NCI-H2029 treated with DMSO at 0.1 percent for 48 hours (cell line): ENCODE data around the gene WFDC9.
"Not testable (repeated sequence)": the region's sequence is repeated elsewhere in the genome, so short reads cannot be mapped to it uniquely, and the experiment has no call there.

Experiments
- DNase-seq: peaks from one replicate; lab custom pipeline; 2025; lab: John Stamatoyannopoulos, UW

WFDC9 gene

DNA sequence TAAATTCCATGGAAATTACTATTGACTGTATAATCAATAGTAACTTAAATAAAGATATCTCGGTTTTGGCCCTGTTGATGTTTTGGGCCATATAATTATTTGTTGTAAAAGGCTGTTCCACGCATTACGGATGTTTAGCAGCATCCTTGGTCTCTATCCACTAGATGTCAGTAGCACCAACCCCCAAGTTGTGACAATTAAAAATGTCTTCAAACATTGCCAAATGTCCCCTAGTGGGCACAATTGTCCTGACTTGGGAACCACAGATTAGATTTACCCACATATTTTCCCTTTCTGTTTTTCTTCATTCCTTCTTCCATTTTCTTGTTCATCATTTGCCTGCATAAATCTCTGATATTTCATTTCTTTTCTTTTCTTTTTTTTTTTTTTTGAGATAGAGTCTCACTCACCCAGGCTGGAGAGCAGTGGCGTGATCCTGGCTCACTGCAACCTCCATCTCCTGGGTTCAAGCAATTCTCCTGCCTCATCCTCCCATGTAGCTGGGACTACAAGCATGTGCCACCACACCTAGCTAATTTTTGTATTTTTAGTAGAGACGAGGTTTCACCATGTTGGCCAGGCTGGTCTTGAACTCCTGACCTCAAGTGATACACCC lies 38.4 kb downstream of the WFDC9 start:
- DNase-seq = no peak

DNA sequence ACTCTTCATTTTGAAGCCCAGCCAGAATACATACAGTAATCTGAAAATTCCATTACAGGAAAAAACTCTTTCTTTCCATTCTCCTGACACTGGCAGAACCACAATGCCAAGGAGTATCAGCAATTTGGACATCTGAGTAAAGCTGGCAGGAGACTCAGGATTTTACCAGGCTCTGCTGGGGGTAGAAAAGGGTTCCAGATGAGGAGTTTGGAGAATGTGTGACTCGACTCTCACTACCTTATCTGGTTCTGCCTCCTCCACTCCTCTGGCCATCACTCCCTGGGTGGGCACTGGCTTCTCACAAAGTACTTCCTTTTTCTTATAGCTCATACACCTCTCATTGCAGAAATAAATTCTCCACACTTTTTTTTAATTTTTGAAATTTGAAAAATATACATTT lies 41.4 kb downstream of the WFDC9 start:
- no peak for DNase-seq

GRCh38 chr20:45588800-45589199 lies 42.3 kb downstream of the WFDC9 start:
- DNase-seq = no peak

DNA sequence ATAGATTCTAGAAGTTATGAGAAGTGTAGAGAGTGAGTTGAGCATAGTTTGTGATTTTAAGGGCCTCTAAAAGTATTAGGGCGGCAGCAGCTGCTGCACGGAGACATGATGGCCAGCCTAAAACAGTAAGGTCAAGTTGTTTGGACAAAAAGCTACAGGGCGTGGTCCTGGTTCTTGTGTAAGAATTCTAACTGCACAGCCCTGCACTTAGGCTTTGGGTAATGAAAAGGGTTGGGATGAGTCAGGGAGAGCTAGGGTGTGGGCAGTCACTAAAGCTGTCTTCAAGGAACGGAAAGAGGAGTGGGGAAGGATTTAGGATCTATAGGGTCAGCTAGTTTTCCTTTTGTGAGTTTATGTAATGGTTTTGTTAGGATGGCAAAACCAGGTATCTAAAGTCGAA lies 45.1 kb downstream of the WFDC9 start:
- DNase-seq = not testable (repeated sequence)

DNA sequence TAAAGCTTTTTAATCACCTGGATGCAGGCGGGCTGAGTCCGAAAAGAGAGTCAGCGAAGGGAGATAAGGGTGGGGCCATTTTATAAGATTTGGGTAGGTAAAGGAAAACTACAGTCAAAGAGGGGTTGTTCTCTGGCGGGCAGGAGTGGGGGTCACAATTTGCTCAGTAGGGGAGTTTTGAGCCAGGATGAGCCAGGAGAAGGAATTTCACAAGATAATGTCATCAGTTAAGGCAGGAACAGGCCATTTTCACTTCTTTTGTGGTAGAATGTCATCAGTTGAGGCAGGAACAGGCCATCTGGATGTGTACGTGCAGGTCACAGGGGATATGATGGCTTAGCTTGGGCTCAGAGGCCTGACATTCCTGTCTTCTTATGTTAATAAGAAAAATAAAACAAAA lies 46.8 kb downstream of the WFDC9 start:
- DNase-seq = not testable (repeated sequence)

GRCh38 chr20:45583502-45583901 lies 47.6 kb downstream of the WFDC9 start:
- DNase-seq = no peak

DNA sequence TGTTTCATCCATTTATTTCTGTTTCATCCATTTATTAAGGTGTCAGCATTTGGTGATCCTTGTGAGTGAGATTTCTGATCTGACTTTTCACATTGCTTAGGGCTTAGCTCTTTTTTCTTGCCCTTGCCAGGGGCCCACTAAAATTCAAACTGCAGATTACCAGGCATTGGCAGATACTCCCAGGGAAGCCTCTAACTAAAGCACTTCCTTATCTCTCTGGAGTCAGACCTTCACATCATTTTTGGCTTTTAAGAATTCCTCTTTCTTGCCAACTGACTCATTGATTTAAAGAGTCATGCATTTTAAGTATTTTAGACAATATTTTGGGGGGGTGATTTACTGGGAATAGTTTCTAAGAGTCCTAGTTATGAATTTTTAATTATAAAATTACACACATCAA lies 49.4 kb downstream of the WFDC9 start:
- no peak for DNase-seq

DNA sequence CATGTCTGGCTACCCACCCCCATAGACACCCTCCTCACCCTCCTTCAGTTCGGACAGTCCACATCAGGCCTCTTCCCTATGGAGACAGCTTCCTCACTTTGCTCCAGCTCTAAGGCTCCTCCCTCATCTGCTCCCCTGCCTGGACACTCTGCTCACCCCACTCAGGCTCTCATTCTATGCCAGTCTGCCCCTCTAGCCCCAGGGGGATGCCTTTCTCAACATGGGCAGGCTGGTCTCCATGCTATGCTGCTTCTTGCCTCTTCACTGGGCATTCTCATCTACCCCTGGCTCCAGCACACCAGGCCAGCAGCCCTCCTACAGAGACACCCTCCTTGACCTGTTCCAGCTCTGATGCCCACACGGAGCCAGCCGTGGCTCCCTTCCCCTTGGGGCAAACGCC lies 51.9 kb downstream of the WFDC9 start, which contains the start of gene WFDC8:
Gene WFDC8 (minus strand): TSS at position 101 of the 400 bp plus-strand sequence. CDS start 37 bp downstream, at position 64.
- DNase-seq = no peak

- no peak for DNase-seq
Measured at GRCh38 chr20:45578231-45578630, 52.9 kb downstream of the WFDC9 start.

DNA sequence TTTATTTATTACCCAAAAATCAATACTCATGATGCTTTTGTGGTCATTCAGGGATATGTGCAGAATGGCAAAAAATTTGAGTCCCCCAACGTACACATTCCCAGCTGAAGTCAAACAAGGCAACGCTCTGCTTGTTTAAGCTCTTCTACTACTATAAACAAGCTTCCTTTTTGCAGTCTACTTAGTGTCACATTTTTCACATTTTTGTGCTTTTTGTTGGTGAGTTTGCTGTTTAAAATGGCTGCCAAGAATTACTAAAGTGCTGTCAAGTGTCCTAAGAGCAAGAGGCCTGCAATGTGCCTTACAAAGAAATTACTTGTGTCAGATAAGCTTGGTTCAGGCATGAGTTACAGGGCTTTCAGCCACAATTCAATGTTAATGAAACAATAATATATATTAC lies 54.1 kb downstream of the WFDC9 start:
- DNase-seq = no peak

DNA sequence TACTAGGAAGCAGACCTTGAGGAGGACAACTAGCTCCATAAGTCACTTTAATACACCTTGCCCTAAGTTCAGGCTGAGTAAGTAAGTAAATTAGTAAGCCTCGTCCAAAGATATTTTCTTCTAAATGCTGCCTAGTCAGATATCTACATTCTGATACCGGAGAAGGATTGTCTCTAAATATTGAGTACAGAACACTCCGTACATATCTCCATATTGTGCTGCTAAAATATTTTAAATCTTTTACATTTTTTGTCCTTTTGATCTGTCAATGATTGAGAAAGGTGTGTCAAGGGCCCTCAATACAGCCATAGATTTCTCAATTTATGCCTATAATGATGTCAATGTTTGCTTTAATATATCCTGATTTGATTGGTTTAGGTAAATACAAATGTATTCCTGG lies 55.2 kb downstream of the WFDC9 start:
- DNase-seq = no peak

- DNase-seq = not testable (repeated sequence)
Measured at GRCh38 chr20:45569650-45570049, 61.4 kb downstream of the WFDC9 start.

- DNase-seq = no peak
Measured at GRCh38 chr20:45564760-45565276, 66.3 kb downstream of the WFDC9 start.
